ENCODE data around the gene TCF7L1.
"Not testable (repeated sequence)": the region's sequence is repeated elsewhere in the genome, so short reads cannot be mapped to it uniquely, and the experiment has no call there.

The TCF7L1 gene

GRCh38 chr2:85185431-85185940 is 52.3 kb downstream of the TCF7L1 start:
- no peak for DNase-seq

- no peak for DNase-seq
These were observed 53.9 kb downstream of the TCF7L1 start for GRCh38 chr2:85187069-85187468.

GRCh38 chr2:85188852-85189251 is 55.7 kb downstream of the TCF7L1 start:
- DNase-seq, result no peak

GRCh38 chr2:85189606-85190270 is 56.5 kb downstream of the TCF7L1 start:
- no peak for DNase-seq

GRCh38 chr2:85191157-85191556 is 58.0 kb downstream of the TCF7L1 start:
- DNase-seq, result no peak

- no peak for DNase-seq
These were observed 61.7 kb downstream of the TCF7L1 start for GRCh38 chr2:85194780-85195480.

GRCh38 chr2:85195956-85196355 is 62.8 kb downstream of the TCF7L1 start:
- DNase-seq, result no peak

- DNase-seq, result no peak
These were observed 66.5 kb downstream of the TCF7L1 start for GRCh38 chr2:85199698-85200097.

- no peak for DNase-seq
These were observed 76.7 kb downstream of the TCF7L1 start for GRCh38 chr2:85209887-85210286.

- no peak for DNase-seq
These were observed 77.3 kb downstream of the TCF7L1 start for GRCh38 chr2:85210511-85210910.

- DNase-seq, result not testable (repeated sequence)
These were observed 78.4 kb downstream of the TCF7L1 start for GRCh38 chr2:85211606-85212005.

- no peak for DNase-seq
These were observed 79.6 kb downstream of the TCF7L1 start for GRCh38 chr2:85212841-85213240.

GRCh38 chr2:85213404-85213803 is 80.2 kb downstream of the TCF7L1 start:
- no peak for DNase-seq

- DNase-seq, result no peak
These were observed 80.8 kb downstream of the TCF7L1 start for GRCh38 chr2:85213901-85214512.

- no peak for DNase-seq
These were observed 81.9 kb downstream of the TCF7L1 start for GRCh38 chr2:85215081-85215447.

GRCh38 chr2:85215448-85216401 is 82.5 kb downstream of the TCF7L1 start:
- DNase-seq, result no peak

- DNase-seq, result no peak
These were observed 83.7 kb downstream of the TCF7L1 start for GRCh38 chr2:85216927-85217326.

GRCh38 chr2:85221067-85221691 is 88.0 kb downstream of the TCF7L1 start:
- no peak for DNase-seq

- no peak for DNase-seq
These were observed 89.6 kb downstream of the TCF7L1 start for GRCh38 chr2:85222792-85223191.

- no peak for DNase-seq
These were observed 93.6 kb downstream of the TCF7L1 start for GRCh38 chr2:85226783-85227182.

GRCh38 chr2:85230679-85231467 is 97.7 kb downstream of the TCF7L1 start:
- no peak for DNase-seq

- no peak for DNase-seq
These were observed 98.2 kb downstream of the TCF7L1 start for GRCh38 chr2:85231468-85231805.
